GM21367 (cell line): ENCODE results near the gene TTC7B.
"Not testable (repeated sequence)": the region's sequence is repeated elsewhere in the genome, so short reads cannot be mapped to it uniquely, and the experiment has no call there.

Source experiments
- ATAC-seq: cut with Tn5 transposase; IDR thresholded peaks from one replicate; pipeline ENCODE4 v1.9.1; 2021; ENCODE audit not compliant: unreplicated experiment

Gene TTC7B

DNA sequence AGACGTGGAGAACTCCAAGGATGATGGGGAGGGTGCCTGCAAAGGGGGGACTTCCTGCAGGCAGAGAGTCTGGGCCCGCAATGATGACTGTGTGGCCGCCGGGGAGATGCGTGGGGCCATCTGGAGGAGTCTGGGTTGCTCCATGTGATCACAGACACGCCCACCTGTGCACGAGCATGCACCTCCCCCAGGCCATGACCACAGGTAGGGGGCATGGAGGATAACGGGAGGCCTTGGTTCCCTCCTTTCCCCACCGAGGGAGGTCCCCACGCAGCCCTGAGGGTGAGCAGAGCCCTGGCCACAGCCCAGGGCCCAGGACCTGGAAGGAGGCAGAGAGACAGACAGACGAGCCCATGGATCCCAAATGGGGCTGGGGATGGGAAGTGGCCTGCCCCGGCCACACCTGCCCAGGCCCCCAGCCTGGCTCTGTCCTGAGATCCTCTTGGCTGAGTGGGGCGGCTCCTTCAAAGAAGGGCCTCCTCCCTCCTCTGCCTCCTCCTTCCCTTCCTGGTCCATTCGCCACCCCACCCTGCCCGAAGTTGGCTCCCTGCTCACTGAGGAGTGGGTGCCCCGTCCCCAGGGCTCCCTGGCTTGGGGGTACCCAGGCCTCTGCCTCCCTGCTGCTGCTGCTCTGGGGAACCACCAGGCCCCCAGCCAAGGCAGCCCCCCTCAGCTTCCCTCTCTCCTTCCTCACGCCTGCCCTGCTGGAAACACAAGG is 281.2 kb downstream of the TTC7B start:
- no peak for ATAC-seq

DNA sequence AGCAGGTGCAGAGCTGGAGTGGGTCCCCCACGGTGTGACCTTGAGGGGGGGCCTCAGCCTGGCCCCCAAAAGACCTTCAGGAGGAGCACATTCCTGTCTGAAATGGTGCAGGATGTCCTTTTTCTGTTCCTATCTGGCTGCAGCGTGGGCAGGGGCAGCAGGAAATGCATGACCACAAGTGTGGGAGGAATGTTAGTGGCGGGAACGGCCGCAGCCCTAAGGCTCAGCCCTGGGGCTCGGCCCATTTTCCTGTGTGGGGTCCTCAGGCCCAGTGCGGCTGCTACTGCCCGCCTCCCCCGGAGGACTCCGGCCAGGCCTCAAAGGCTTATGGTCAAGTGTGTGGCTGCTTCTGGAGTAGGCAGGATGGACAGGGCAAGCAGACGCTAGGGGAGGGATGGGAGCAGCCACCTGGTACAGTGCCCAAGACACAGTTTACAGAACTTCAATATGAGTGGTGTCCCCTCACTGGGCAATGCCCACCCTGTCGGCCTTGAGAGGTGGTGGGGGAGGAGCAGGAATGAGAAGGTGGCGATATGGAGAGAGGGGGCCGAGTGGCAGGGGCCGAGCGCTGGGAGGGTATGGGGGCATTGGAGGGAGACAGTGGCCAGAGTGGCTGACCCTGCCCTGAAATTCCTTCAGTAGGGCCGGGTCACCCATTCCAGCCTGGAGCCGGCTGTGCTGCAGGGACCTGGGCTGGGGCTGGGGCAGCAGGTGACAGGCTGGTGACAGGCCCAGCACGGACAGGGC is 282.0 kb downstream of the TTC7B start:
- no peak for ATAC-seq

DNA sequence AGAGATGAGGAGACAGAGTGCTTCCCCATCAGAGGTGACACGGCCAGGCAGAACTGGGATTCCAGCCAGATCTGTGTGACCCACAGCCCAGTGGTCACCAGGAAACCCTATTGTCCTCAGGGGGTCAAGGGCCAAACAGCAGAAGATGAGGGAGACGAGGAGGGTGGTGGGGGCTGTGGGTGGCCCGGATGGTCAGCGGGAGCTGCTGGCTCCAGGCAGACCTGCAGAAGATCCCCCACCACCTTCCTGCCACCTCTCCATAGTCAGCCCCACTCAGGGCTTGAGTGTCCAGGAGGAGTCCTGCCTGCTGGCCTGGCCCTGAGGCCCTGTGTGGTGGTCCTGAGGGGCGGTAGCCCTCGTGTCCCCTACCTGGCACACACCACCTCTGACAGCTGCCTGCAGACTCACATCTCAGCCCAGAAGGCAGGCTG is 282.6 kb downstream of the TTC7B start:
- ATAC-seq = no peak

DNA sequence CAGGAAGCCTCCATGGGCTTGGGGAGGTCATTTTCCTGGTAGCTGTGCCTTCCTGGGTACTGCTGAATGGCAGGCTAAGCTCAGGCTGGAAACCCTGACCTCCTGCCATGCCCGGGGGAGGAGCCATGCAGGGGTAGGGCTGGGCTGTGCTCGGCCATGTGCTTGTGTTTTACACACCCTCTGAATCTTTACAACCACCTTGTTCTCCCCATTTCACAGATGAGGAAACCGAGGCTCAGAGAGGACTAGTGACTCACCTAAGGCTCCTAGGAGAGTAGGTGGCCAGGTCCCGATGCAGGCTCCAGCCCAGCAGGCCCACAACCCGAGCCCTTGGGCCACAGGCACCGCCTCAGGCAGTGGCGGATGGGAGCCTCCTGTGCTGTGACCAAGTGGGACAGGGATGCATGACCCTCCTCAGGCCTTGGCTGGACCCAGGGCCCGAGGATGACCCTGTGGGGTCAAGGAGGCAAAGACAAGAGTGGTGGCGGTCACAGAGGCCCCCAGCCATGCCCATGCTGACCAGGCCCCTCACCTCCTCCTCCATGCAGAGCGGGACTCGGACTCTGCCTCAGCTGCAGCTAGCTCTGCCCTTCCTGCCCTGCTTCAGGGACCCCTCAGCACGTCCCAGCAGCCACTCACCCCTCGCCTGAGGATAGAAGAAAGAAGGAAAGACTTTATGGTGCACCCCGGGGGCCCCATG is 283.3 kb downstream of the TTC7B start:
- ATAC-seq = no peak

DNA sequence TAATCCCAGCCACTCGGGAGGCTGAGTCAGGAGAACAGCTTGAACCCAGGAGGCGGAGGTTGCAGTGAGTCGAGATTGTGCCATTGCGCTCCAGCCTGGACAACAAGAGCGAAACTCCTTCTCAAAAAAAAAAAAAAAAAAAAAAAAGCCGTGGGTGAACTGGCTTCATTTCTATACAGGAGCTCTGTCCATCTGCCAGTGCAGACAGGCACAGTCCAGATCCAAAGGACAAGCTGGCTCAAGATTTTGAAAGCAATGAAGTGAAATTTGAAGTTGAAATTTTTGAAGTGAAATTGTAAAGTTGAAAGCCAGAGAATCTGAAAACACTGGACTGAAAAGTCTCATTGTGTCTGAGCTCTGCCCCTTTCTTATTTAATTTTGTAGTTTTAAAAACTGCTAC is 284.7 kb downstream of the TTC7B start:
- ATAC-seq = no peak

DNA sequence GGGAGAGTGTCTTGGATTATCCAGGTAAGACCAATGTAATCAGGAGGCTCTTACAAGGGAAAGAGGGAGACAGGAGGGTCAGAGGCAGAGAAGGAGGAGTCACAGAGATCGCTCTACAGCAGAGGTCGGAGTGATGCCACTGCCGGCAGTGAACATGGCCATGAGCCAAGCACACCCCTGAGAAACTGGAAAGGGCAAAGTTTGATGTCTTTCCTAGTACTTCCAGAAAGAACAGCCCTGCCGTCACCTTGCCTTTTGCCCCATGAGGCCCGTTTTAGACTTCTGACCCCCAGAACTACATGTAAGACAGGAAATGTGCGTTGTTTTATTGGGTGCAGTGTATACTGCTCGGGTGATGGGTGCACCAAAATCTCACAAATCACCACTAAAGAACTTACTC is 285.7 kb downstream of the TTC7B start:
- no peak for ATAC-seq

DNA sequence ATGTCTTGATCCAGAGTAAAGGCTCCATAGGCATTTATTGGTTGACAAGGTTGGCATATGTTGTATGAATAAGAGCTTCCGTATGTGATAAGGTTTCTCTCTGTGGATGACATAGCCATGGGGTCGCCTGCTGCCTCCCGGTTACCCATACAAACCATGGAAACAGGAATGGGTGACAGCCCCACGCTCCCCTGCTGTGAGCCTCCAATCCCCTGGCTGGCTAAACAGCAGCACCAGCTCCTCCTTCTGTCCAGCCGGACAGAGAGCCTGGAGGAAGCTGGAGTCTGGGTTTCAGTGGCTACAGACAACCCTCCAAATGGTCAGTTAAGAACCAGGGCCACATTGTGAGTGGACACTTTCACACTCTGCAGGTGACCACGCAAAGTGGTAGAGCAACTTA is 288.3 kb downstream of the TTC7B start:
- no peak for ATAC-seq

DNA sequence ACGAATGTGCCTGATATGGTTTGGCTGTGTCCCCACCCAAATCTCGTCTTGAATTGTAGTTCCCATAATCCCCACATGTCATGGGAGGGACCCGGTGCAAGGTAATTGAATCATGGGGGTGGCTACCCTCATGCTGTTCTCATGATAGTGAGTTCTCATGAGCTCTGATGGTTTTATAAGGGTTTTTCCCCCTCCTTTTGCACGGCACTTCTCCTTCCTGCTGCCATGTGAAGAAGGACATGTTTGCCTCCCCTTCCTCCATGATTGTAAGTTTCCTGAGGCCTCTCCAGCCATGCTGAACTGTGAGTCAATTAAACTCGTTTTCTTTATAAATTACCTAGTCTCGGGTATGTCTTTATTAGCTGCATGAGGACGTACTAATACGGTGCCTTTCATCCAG is 289.7 kb downstream of the TTC7B start:
- ATAC-seq = not testable (repeated sequence)

DNA sequence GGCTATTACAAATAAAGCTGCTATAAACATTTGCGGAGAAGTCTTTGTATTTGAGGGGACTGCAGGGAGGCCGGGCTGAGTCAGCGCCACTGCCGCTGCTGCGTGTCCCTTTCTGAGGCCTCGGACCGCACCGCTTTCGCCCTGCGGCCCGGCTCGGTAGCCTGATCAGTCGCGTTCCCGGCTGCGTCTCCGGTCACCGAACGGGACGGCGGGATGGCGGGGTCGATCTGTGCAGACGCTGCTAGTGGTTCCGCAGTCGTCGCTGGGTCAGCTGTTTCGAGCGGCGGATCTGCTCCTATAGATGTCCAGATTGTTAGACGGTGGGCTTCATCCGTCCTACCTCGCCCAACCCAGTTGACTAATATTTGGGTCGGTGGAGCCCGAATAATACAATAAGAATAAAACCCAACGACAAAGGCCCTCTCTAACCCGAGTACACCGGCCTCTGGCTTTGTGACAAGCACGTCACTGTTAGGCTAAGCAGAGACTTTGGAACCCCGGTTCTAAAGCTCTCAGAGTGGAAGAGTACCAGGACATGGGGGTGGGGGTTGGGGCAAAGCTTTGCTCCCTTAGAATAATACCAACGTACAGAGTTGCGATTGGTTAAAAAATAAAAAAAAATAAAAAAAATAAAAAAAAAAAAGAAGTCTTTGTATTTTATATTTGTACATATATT is 290.7 kb downstream of the TTC7B start:
- ATAC-seq = not testable (repeated sequence)

DNA sequence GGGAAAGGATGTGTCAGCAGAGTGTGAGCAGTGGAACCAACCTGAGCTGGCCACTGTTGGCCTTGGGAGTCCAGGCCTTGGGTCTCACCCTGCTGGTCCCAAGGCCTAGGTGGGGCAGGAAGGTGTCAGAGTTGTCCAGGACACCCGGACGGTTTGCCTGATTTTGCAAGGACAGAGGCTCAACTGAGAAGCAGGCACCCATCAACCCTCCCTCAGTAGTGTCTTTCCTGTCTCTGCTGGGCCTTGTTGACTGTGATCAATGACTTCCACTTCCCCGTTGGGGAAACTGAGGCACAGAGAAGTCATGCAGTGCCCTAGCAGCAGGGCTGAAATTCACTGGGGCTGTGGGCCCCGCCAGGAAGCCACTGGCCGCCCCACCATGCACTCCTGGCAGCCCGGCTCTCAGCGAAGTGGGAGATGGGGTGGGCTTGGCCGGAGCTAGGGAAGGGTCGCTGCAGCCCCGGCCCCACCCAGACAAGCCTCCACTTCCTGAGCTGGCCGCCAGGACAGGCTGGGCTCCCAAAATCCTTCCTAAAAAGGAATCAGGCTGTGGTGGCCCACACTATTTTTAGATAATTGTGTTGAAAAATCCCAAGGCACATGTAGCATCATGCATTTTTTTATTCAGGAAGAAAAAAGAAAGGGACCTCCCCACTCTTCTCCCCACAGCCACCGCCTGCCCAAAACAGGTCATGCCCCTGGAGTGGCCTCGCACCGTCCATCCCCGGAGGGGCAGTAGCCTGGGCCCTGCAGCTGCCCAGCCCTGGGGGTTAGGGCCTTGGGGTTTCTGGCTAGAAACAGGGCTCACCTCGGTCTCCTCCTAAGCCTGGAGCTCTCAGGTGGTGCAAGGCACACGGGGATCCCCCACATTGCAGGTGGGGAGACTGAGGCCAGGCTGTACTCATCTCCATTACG is 292.0 kb downstream of the TTC7B start:
- no peak for ATAC-seq

DNA sequence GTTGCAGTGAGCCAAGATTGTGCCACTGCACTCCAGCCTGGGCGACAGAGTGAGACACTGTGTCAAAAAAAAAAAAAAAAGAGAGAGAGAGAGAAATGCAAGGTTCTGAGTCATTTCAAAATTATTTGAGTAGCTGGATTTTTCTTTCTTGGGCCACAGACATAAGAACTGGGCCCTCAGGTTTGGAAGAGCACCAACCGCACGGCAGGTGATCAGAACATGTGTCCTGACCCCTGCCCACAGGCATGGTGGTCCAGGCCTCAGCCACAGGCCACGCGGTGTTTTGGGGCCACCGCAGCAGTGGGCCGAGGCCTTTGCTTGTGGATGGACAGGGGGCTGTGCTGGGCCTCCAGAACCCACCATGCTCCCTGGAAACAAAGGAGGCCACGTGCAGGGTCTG is 292.7 kb downstream of the TTC7B start:
- no peak for ATAC-seq

DNA sequence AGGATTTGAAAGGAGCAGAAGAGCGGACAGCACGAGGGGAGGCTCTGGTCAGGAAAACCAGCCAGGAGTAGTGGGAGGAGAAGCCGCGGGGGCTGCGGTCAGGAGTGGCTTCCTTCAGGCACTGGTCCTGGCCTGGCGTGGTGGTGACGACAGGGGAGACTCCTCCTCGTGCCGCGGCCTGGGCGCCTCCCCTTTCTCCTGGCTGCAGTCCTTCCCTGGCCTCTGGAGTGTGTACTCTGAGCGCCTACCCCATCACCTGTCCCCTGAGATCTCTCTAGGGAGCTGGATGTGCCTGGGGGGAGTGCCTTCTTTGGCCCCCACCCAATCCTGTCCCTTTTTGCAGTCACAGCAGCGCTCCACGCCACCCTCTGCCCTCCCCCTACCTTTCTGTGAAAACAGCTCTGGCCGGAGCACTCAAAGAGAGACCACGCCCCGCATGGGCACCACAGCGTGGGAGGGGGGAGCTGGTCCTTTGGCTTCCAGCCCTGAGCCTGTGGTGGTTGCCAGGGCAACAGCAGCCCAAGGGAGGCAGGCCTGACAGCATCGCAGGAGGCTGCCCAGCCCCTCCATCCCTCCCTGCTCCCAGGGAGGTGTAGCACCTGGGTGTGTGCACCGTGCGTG is 293.5 kb downstream of the TTC7B start:
- ATAC-seq = no peak

DNA sequence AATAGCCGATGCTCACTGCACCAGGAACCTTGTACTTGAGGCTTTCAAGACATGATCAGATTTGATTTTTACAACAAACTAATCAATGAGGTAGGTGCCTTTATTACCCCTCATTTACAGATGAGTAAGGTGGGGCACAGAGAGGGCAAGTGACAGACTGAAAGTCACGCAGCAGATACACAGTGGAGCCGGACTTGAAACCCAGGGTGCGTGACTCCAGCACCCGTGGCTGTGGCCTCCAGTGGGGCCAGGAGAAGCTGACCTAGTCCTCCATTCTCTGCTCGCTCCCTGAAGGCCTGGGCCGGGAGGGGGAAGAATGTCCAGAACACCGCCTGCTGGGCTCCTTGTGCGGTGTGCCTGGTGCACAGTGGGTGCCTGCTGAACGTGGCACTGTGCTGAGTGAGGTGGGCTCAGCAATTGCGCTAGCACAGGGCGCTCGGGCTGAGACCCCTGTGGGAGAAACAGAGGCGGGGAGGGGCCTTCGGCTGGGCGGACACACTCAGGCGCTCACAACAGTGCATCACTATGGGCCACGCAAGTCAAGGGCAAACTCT is 294.2 kb downstream of the TTC7B start:
- ATAC-seq = no peak

DNA sequence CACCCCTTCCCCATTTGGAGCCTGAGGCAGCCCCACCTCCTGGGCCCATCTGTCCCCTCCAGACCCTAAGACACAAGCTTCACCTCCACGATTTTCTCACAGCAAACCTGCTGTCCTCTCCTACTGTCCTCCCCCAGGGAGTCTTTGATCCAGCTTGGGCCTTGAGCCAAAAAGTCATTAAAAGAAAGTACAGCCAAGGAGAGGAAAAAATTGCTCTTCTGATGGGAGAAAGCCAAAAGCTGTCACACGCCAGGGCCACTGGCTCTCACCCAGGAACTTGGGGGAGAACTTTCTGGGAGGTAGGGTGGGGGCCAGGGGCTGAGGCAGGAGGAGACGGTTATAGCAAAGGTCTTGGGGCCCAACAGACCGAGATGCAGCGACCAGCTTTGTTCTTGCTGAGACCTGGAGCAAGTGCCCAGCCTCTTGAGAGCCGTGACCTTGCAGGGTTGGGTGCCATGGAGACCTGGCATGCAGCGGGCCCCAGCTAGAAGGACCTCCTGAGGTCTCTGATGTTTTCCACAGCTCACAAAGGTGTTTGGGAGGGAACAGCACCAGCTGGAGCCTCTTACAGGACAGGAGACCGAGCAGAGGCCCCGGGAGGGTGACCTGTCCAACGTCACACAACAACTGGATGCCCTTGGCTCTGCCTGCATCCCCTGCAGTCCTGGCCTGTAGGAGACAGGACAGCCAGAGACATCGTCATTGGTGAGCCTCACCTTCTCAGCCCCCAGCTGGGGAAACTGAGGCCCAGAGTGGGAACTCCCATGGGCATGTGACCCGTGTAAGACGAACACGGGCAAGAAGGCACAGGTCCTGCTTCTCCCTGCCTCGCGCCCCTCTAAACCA is 294.9 kb downstream of the TTC7B start:
- ATAC-seq = no peak

DNA sequence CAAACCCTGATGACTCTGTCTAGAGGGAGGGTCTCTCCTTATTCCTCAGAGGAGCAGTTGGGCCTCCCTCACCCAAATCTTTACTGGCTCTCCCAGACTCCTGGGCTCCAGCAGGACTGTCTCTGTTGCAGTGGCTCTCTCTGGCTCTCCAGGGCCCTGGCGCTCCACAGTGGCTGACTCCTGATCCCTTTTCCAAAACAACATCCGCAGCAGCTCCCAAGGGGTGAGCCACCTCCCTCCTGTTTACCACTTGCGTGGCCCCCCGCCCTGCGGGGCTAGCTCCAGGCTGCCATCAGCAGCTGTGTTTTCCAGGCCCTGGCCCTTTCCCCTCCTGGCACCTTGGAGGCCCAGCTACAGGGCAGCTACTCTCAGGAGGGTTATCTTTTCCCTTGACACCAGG is 295.9 kb downstream of the TTC7B start:
- no peak for ATAC-seq

DNA sequence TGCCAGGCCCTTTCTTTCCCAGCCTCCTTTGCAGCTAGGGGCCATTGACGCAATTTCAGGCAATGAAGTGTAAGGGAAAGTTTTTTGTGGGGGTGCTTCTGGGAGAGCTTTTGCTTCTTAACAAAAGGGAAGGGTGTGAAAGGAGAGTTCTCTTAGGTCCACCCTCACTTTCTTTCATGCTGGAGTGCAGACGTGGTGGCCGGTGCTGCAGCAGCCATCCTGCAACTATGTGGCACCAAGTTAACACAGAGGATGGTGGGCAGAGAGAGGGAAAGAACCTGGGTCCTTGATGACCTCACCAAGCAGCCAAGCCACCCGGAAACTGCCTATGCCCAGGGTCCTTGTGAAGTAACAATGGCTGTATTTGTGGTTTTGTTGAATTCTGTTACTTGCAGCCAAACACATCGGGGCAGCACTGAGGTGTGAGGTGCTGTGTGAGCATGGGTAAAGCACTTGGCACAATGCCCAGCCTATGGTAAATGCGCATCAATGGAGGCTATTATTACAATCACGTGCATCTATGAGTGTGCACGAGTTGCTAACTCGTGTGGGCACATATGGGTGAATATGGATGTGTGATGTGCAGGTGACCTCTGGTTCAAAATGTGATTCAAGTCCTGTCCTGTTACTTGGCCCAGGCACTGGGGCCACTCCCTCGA is 296.8 kb downstream of the TTC7B start:
- no peak for ATAC-seq

DNA sequence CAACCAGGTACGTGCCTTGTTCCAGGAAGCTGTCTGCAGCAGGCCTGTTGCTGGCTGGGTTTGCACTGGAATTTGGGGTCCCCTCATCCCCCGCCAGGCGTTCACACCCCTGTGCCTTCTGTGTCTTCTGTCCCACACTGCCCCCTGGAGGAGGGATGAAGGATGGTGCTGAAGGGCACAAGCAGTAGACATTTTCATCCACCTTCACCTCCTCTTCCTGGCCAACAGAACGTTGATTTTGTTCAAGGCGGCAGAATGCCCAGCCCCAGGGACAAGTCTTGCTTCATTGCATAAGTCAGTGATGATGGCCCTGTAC is 297.3 kb downstream of the TTC7B start:
- no peak for ATAC-seq
